Measurements from ENCODE around the gene CLEC11A. TPM values are rescaled to one million over a fixed set of nuclear protein-coding genes. Genes with fewer than 3 reads are reported as not detected.

CLEC11A gene
- polyA plus RNA-seq, 2 of the 4 experiments (the other 2 are of a cell fraction), result 1.5 to 6.2 TPM

GRCh38 chr19:50723735-50724521, 764 bp downstream of the CLEC11A start:
- ATAC-seq (no peak; a peak in 1 of 6 replicates), DNase-seq (ENCODE audit: low read depth in 1 of 2, low spot score in 1 of 2) (no peak), FAIRE-seq (no peak)
- 78% methylated on average over 12 of the region's 31 CpGs for WGBS (ENCODE audit: missing lambda C conversion rate)
- Histone ChIP-seq H3K27ac (peak overlapping the region; percentile 68 to 86), H3K4me2 (peak overlapping the region; percentile 96), H3K9me3 (no peaks in the 10 kb centered on the region), H3K4me3 (peak overlapping the region; percentile 47), H3K4me1 (peaks cover 19% of the 10 kb centered on the region)
- POLR2A ChIA-PET, result interaction anchor here (0.9 to 2.1 kb wide), 14 partner anchors 10 to 198 kb away, joined by 4 to 34 read pairs (median 8); no protein-coding TSS in a partner anchor
- CTCF ChIA-PET, result interaction anchor here (0.7 to 18.4 kb wide), 63 partner anchors 11 to 380 kb away, joined by 3 to 272 read pairs (median 5); partner anchors contain the start of gene JOSD2
- TF ChIP-seq REST (IDR thresholded peaks at IDR 0.05) (no peak), MAX (IDR thresholded peaks at IDR 0.05) (peak; percentile 79), POLR2AphosphoS2 (conservative IDR thresholded peaks at IDR 0.05; ENCODE audit: low read length) (no peak), RNF2 (IDR thresholded peaks at IDR 0.05; ENCODE audit: borderline replicate concordance, low read depth) (0 out of 2 replicates have a peak, but pooled peaks have one; percentile 43), CEBPB (IDR thresholded peaks at IDR 0.05) (no peak)
- TF ChIP-seq, protein P1, sequence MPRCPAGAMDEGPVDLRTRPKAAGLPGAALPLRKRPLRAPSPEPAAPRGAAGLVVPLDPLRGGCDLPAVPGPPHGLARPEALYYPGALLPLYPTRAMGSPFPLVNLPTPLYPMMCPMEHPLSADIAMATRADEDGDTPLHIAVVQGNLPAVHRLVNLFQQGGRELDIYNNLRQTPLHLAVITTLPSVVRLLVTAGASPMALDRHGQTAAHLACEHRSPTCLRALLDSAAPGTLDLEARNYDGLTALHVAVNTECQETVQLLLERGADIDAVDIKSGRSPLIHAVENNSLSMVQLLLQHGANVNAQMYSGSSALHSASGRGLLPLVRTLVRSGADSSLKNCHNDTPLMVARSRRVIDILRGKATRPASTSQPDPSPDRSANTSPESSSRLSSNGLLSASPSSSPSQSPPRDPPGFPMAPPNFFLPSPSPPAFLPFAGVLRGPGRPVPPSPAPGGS (IDR thresholded peaks at IDR 0.05), result no peak

GRCh38 chr19:50724522-50725217, 1.5 kb downstream of the CLEC11A start:
- DNase-seq (ENCODE audit: low read depth in 1 of 2, low spot score in 1 of 2), result peak; percentile 99 to 100
- peak; percentile 92 for FAIRE-seq
- Histone ChIP-seq H3K9me3 (no peaks in the 10 kb centered on the region), H3K4me1 (peaks cover 14% of the 10 kb centered on the region), H3K27ac (peak overlapping the region; percentile 86 to 92), H3K4me2 (peak overlapping the region; percentile 96), H3K4me3 (peak overlapping the region; percentile 73)
- WGBS (ENCODE audit: missing lambda C conversion rate), result 4% methylated on average over 34 of the region's 65 CpGs
- POLR2A ChIA-PET, result interaction anchor here (0.6 to 2.1 kb wide), 27 partner anchors 10 to 1049 kb away, joined by 3 to 34 read pairs (median 5); partner anchors contain the start of genes ACP4, JOSD2 and KCNC3
- CTCF ChIA-PET, result interaction anchor here (0.6 to 18.4 kb wide), 68 partner anchors 11 to 381 kb away, joined by 3 to 272 read pairs (median 4); partner anchors contain the start of gene JOSD2
- peak; percentile 66 to 89 for ATAC-seq
- no peak for TF ChIP-seq MAFK (IDR thresholded peaks at IDR 0.05; ENCODE audit: partially characterized antibody)
- TF ChIP-seq HES2 (IDR thresholded peaks at IDR 0.05), result no peak
- no peak for TF ChIP-seq CBX8 (IDR thresholded peaks at IDR 0.05)
- no peak for TF ChIP-seq CEBPB (IDR thresholded peaks at IDR 0.05)
- TF ChIP-seq RFX5 (IDR thresholded peaks at IDR 0.05), result no peak
- TF ChIP-seq FOXS1 (CRISPR knock-in tag; IDR thresholded peaks at IDR 0.05), result no peak
- TF ChIP-seq EHF (CRISPR knock-in tag; IDR thresholded peaks at IDR 0.05), result no peak
- TF ChIP-seq TFCP2L1 (CRISPR knock-in tag; IDR thresholded peaks at IDR 0.05), result peak; percentile 80; the same call in 1 of the 2 replicates
- peak; percentile 92 for TF ChIP-seq CHD2 (IDR thresholded peaks at IDR 0.05; ENCODE audit: low read length, partially characterized antibody)
- peak; percentile 67; the same call in 1 of the 2 replicates for TF ChIP-seq E2F6 (IDR thresholded peaks at IDR 0.05; ENCODE audit: borderline replicate concordance, low read depth)
- TF ChIP-seq, protein P1 (IDR thresholded peaks at IDR 0.05), result peak; percentile 88; the same call in 1 of the 3 replicates
- peak; percentile 95 for TF ChIP-seq CTCF (IDR thresholded peaks at IDR 0.05)
- TF ChIP-seq HOXB5 (CRISPR knock-in tag; IDR thresholded peaks at IDR 0.05), result no peak
- no peak for TF ChIP-seq ZFP36 (IDR thresholded peaks at IDR 0.05; ENCODE audit: borderline replicate concordance, partially characterized antibody)
- peak; percentile 29; the same call in 1 of the 2 replicates for TF ChIP-seq TP53 (CRISPR knock-in tag; IDR thresholded peaks at IDR 0.05)
- TF ChIP-seq GATA3 (IDR thresholded peaks at IDR 0.05; ENCODE audit: borderline replicate concordance), result no peak; the same call in 1 of the 2 replicates
- peak; percentile 73; the same call in 1 of the 2 replicates for TF ChIP-seq MYC (IDR thresholded peaks at IDR 0.05; ENCODE audit: borderline replicate concordance, low read length)
- TF ChIP-seq RAD21 (conservative IDR thresholded peaks at IDR 0.05 in 1 of 2, IDR thresholded peaks at IDR 0.05 in 1 of 2), result peak; percentile 47 to 57; a peak in 3 of 5 replicates
- peak; percentile 53; the same call in 1 of the 2 replicates for TF ChIP-seq MAZ (IDR thresholded peaks at IDR 0.05; ENCODE audit: borderline replicate concordance, low read depth, low read length)
